Spinal cord (tissue), 10 donors: ENCODE data around the gene UBE2G1. TPM values are rescaled to one million over a fixed set of nuclear protein-coding genes. Genes with fewer than 3 reads are reported as not detected.
A peak's percentile ranks its signal among the peaks of the same experiment; 100 is the strongest.

Experiments
- DNase-seq, 6 donors: peaks; one replicate each; pipeline versions ENCODE4 v3.0.0 to v3.0.0-alpha.2; 2013 to 2015; ENCODE audit warnings: low spot score in 6 of 6, low read depth in 4 of 6
- H3K27ac ChIP-seq: one replicate; pipeline ENCODE4 v1.5.1; 2013; ENCODE audit warnings: low read depth, low read length, control low read depth
- H3K27me3 ChIP-seq: one replicate; pipeline ENCODE4 v1.6.1; 2013; ENCODE audit warnings: low read length; ENCODE audit not compliant: control insufficient read depth, insufficient read depth
- H3K36me3 ChIP-seq: one replicate; pipeline ENCODE4 v1.6.1; 2013; ENCODE audit warnings: low read length; ENCODE audit not compliant: control insufficient read depth, insufficient read depth
- H3K4me1 ChIP-seq: one replicate; pipeline ENCODE4 v1.6.1; 2013; ENCODE audit warnings: low read length; ENCODE audit not compliant: control insufficient read depth, insufficient read depth
- H3K4me3 ChIP-seq: one replicate; pipeline ENCODE4 v1.5.1; 2013; ENCODE audit warnings: low read depth, low read length, control low read depth
- H3K9me3 ChIP-seq: one replicate; pipeline ENCODE4 v1.6.1; 2013; ENCODE audit warnings: low read length; ENCODE audit not compliant: control insufficient read depth, insufficient read depth
- WGBS: methylation state at CpG from one replicate; pipeline ENCODE4 v1.1.5; 2013; ENCODE audit warnings: missing lambda C conversion rate; ENCODE audit not compliant: insufficient coverage; 5-methylcytosine and 5-hydroxymethylcytosine counted together
- polyA plus RNA-seq, 2 donors: library from polyadenylated mRNA; unstranded; fragments of 120-200 nt; gene quantifications; one replicate each; pipeline ENCODE4 v1.2.1, GENCODE V29; 2013; ENCODE audit not compliant: insufficient read length in 2 of 2
- total RNA-seq, 2 donors: library from RNA; depleted of rRNA in 1 of 2; stranded (reverse); fragments of 120-200 nt in 1 of 2; fragments of >200 nt in 1 of 2; gene quantifications; one replicate each; pipeline versions ENCODE4 v1.2.3 to v1.2.4, GENCODE V29; 2013 to 2014
- donor health status: healthy.

The UBE2G1 gene
- total and polyA plus RNA-seq, 4 donors, result 40.3 to 73.4 (median 59.1) TPM

DNA sequence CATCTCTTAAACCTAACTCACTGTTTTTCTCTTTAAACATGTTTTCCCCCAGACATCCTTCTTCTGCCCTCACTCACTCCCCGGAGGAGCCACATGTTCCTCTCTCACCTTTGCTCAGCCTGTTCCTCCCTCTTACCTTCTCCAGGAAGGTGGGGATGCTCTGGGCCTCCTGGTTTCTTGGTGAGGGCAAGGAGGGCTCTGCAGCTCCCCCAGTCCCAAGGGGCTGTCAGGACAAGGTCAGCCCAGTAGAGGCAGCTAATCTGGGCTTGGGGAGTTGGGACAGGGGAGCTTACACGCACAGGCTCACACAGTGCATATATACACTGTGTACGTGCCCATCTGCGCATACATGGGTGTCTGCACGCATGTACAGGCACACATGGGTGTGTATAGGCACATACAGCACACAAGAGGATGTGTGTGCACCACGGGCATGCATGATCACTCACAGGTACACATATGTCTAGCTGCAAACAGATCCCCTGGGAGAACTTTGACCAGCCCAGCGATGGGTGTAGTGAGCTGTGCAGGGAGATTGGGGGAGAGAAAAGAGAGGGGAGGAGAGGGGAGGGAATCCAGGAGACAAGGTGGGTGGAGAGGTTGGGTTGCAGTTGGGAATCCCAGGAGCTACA lies 38.7 kb upstream of the UBE2G1 start:
- H3K9me3 ChIP-seq, result no peaks in the 10 kb centered on the region
- H3K4me3 ChIP-seq, result no peak overlapping the region
- H3K27ac ChIP-seq, result no peak overlapping the region
- H3K4me1 ChIP-seq, result no peaks in the 10 kb centered on the region
- no peaks in the 10 kb centered on the region for H3K36me3 ChIP-seq
- 83% methylated on average over 6 of the region's 7 CpGs for WGBS
- no peaks in the 10 kb centered on the region for H3K27me3 ChIP-seq
- DNase-seq, result no peak

- WGBS, result 90% methylated on average over 2 of the region's 6 CpGs
- no peak overlapping the region for H3K27ac ChIP-seq
- no peak for DNase-seq
These were observed 31.4 kb upstream of the UBE2G1 start for GRCh38 chr17:4397840-4398239.

DNA sequence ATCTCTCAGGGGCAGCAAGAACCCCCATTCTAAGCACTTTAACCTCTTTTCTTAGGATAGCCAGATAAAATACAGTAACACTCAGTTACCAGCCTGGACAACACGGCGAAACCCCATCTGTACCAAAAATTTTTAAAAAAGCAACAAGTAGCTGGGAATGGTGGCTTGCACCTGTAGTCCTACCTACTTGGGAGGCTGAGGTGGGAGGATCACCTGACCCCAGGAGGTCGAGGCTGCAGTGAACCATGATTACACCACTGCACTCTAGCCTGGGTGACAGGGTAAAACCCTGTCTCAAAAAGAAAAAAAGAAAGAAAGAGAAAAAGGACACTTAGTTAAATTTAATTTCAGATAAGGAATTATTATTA lies 28.6 kb upstream of the UBE2G1 start:
- Histone ChIP-seq H3K9me3 (no peaks in the 10 kb centered on the region), H3K4me1 (no peaks in the 10 kb centered on the region), H3K4me3 (no peak overlapping the region), H3K36me3 (no peaks in the 10 kb centered on the region), H3K27ac (no peak overlapping the region), H3K27me3 (no peaks in the 10 kb centered on the region)
- DNase-seq, result no peak
- no CpG with 5 or more reads among the region's 3 CpGs for WGBS

More at GRCh38 chr17:4397840-4398239, 31.4 kb upstream of the UBE2G1 start:
- Histone ChIP-seq H3K27me3 (no peaks in the 10 kb centered on the region), H3K4me1 (no peaks in the 10 kb centered on the region), H3K9me3 (no peaks in the 10 kb centered on the region), H3K4me3 (no peak overlapping the region), H3K36me3 (no peaks in the 10 kb centered on the region)

GRCh38 chr17:4394208-4395110 lies 28.0 kb upstream of the UBE2G1 start:
- Histone ChIP-seq H3K4me1 (no peaks in the 10 kb centered on the region), H3K9me3 (no peaks in the 10 kb centered on the region), H3K36me3 (no peaks in the 10 kb centered on the region), H3K4me3 (no peak overlapping the region), H3K27me3 (no peaks in the 10 kb centered on the region), H3K27ac (no peak overlapping the region)
- no peak for DNase-seq
- WGBS, result 88% methylated on average over 5 of the region's 5 CpGs

DNA sequence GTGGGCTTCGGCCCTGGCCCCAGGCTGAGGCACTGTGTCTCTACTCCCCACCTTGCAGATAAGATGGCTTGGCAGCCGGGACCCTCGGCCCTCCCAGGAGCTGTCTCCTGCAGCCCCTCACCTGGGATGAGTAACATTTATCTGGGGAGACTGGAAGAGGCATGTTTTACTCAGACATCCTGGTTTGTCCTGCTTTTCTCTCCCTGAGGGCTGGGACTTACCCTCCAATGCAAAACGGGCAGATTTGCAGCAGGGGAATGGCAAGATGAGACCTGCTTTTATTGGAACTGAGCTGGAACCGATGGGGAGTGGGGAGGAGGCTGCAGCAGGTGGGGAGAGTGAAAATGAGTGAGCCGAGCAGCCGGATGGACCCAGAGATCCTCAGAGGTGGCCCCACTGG lies 27.3 kb upstream of the UBE2G1 start:
- Histone ChIP-seq H3K4me3 (no peak overlapping the region), H3K4me1 (no peaks in the 10 kb centered on the region), H3K9me3 (no peaks in the 10 kb centered on the region), H3K27ac (no peak overlapping the region), H3K36me3 (no peaks in the 10 kb centered on the region), H3K27me3 (no peaks in the 10 kb centered on the region)
- 57% methylated on average over 7 of the region's 7 CpGs for WGBS
- DNase-seq, result no peak

GRCh38 chr17:4389079-4389478 lies 22.6 kb upstream of the UBE2G1 start:
- no peak for DNase-seq
- WGBS, result 61% methylated on average over 8 of the region's 8 CpGs
- H3K4me1 ChIP-seq, result no peaks in the 10 kb centered on the region
- no peaks in the 10 kb centered on the region for H3K27me3 ChIP-seq
- H3K36me3 ChIP-seq, result no peaks in the 10 kb centered on the region
- no peak overlapping the region for H3K4me3 ChIP-seq
- H3K9me3 ChIP-seq, result no peaks in the 10 kb centered on the region
- no peak overlapping the region for H3K27ac ChIP-seq

GRCh38 chr17:4387137-4387536 lies 20.7 kb upstream of the UBE2G1 start:
- Histone ChIP-seq H3K36me3 (no peaks in the 10 kb centered on the region), H3K27me3 (no peaks in the 10 kb centered on the region), H3K27ac (no peak overlapping the region), H3K4me1 (no peaks in the 10 kb centered on the region), H3K4me3 (no peak overlapping the region), H3K9me3 (no peaks in the 10 kb centered on the region)
- DNase-seq, result no peak
- 96% methylated on average over 3 of the region's 5 CpGs for WGBS

GRCh38 chr17:4386406-4386805 lies 19.9 kb upstream of the UBE2G1 start:
- DNase-seq, result no peak
- no peaks in the 10 kb centered on the region for H3K9me3 ChIP-seq
- H3K36me3 ChIP-seq, result no peaks in the 10 kb centered on the region
- H3K4me1 ChIP-seq, result peaks cover 4% of the 10 kb centered on the region
- 87% methylated on average over 2 of the region's 2 CpGs for WGBS
- H3K27ac ChIP-seq, result no peak overlapping the region
- no peaks in the 10 kb centered on the region for H3K27me3 ChIP-seq
- no peak overlapping the region for H3K4me3 ChIP-seq

DNA sequence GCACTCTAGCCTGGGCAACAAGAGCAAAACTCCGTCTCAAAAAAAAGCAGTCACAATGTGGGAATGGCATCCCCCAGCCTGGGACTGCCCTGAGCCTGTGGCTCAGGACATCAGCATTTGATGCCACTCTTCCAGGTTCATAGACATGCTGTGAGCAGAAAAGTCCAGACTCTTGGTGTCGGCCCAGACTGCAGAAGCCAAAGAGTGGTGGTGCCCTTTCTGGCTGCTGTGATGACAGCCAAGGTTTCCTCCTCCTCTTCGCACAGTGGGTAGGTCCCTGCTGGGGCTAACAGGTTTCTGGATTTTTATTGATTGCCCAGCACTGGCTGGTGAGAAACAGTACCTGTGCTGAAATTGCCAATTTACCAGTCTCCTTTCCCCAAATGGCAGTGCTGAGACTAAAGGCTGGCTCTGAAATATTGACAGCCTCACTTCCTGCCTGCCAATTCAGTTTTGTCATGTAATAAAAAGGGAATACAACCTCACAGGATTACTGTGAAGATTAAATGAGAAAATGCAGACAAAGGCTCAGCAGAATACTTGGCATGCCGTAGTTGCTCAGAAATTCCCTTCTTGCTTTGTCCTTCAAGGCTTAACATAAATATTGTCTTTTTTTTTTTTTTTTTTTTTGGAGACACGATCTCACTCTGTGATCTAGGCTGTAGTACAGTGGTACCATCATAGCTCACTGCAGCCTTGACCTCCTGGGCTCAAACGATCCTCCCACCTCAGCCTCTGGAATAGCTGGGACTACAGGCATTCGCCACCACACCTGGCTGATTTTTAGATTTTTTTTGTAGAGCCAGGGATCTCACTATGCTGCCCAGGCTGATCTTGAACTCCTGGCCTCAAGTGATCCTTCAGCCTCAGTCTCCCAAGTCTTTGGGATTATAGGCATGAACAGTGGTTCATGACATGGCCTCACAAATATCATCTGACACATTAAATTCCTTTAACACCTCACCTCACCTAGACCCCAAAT lies 15.5 kb upstream of the UBE2G1 start:
- WGBS, result 58% methylated on average over 6 of the region's 7 CpGs
- H3K27ac ChIP-seq, result no peak overlapping the region
- peaks cover 4% of the 10 kb centered on the region for H3K4me1 ChIP-seq
- H3K36me3 ChIP-seq, result no peaks in the 10 kb centered on the region
- no peaks in the 10 kb centered on the region for H3K27me3 ChIP-seq
- DNase-seq, result peak in 1 of 6 donors; percentile 61
- no peak overlapping the region for H3K4me3 ChIP-seq
- no peaks in the 10 kb centered on the region for H3K9me3 ChIP-seq
